Liver (tissue), 3 donors: Measurements from ENCODE around the gene CD300E.

ENCODE experiments used
- FOXA1 ChIP-seq: IDR thresholded peaks from 2 replicates; pipeline ENCODE4 v1.6.1; 2016; ENCODE audit warnings: antibody characterized with exemption
- SP1 ChIP-seq: IDR thresholded peaks from 2 replicates; pipeline ENCODE4 v1.6.1; 2018; ENCODE audit warnings: antibody characterized with exemption, mild to moderate bottlenecking
- YY1 ChIP-seq: IDR thresholded peaks from 2 replicates; pipeline ENCODE4 v1.6.1; 2016; ENCODE audit warnings: antibody characterized with exemption, mild to moderate bottlenecking
- TF ChIP-seq, protein P1 (sequence below): fragments of 150-350 bp; IDR thresholded peaks from 2 replicates; pipeline ENCODE4 v1.5.1; 2017; ENCODE audit warnings: improper control_type of control experiment, low read depth, low read length; ENCODE audit not compliant: missing input control
- TF ChIP-seq, protein P2 (sequence below): IDR thresholded peaks from 2 replicates; pipeline ENCODE4 v1.6.1; 2016; ENCODE audit warnings: antibody characterized with exemption
- TF ChIP-seq, protein P3 (sequence below): IDR thresholded peaks from 2 replicates; pipeline ENCODE4 v1.6.1; 2016; ENCODE audit warnings: antibody characterized with exemption
- donor health status: healthy.
- donor health status: healthy.

DNA sequence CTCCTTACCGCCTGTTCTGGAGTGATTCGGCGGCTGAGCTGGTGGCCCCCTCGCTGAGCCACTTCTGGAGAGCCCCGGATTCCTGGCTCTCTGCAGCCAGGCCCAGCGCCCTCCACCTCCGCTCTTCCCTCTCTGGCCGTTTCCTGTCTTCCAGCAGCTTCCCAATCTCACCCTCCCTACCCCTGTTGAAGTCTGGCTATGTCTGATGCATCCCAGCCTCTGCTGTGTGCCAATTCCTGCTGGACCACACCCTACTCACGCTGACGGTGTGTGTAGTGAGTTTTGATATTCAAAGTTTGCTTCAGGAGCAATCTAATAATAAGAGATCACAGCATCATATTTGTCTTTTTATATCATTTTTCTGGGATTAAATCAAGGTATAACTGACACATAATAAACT, 40.9 kb downstream of the CD300E start:
- TF ChIP-seq, protein P1, sequence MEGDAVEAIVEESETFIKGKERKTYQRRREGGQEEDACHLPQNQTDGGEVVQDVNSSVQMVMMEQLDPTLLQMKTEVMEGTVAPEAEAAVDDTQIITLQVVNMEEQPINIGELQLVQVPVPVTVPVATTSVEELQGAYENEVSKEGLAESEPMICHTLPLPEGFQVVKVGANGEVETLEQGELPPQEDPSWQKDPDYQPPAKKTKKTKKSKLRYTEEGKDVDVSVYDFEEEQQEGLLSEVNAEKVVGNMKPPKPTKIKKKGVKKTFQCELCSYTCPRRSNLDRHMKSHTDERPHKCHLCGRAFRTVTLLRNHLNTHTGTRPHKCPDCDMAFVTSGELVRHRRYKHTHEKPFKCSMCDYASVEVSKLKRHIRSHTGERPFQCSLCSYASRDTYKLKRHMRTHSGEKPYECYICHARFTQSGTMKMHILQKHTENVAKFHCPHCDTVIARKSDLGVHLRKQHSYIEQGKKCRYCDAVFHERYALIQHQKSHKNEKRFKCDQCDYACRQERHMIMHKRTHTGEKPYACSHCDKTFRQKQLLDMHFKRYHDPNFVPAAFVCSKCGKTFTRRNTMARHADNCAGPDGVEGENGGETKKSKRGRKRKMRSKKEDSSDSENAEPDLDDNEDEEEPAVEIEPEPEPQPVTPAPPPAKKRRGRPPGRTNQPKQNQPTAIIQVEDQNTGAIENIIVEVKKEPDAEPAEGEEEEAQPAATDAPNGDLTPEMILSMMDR: no peak
- TF ChIP-seq, protein P2, sequence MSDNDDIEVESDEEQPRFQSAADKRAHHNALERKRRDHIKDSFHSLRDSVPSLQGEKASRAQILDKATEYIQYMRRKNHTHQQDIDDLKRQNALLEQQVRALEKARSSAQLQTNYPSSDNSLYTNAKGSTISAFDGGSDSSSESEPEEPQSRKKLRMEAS: no peak
- TF ChIP-seq SP1: no peak
- TF ChIP-seq YY1: no peak
- no peak for TF ChIP-seq FOXA1
- TF ChIP-seq, protein P3, sequence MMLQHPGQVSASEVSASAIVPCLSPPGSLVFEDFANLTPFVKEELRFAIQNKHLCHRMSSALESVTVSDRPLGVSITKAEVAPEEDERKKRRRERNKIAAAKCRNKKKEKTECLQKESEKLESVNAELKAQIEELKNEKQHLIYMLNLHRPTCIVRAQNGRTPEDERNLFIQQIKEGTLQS: no peak
